GM12872 (cell line): ENCODE measurements around the gene KY.

Experiments
- CTCF ChIP-seq: IDR thresholded peaks from 3 replicates; pipeline ENCODE4 v1.5.1; 2011; ENCODE audit warnings: low read depth, mild to moderate bottlenecking, low read length, moderate library complexity; ENCODE audit not compliant: insufficient read depth

The KY gene

GRCh38 chr3:134694466-134694865 lies 43.6 kb upstream of the KY start:
- no peak for TF ChIP-seq CTCF

GRCh38 chr3:134693804-134694203 lies 43.0 kb upstream of the KY start:
- TF ChIP-seq CTCF: no peak

GRCh38 chr3:134693226-134693625 lies 42.4 kb upstream of the KY start:
- TF ChIP-seq CTCF: no peak

GRCh38 chr3:134690226-134690625 lies 39.4 kb upstream of the KY start:
- no peak for TF ChIP-seq CTCF

- no peak for TF ChIP-seq CTCF
These were observed 36.8 kb upstream of the KY start for GRCh38 chr3:134687642-134688041.

- TF ChIP-seq CTCF: no peak
These were observed 35.3 kb upstream of the KY start for GRCh38 chr3:134685929-134686802.

- no peak for TF ChIP-seq CTCF
These were observed 31.5 kb upstream of the KY start for GRCh38 chr3:134682196-134682880.
